NCI-H2107 treated with DMSO at 0.1 percent for 48 hours (cell line): ENCODE data around the gene GAD2.

Experiments
- DNase-seq: peaks from one replicate; lab custom pipeline; 2025; ENCODE audit not compliant: unreplicated experiment; lab: John Stamatoyannopoulos, UW

The GAD2 gene

DNA sequence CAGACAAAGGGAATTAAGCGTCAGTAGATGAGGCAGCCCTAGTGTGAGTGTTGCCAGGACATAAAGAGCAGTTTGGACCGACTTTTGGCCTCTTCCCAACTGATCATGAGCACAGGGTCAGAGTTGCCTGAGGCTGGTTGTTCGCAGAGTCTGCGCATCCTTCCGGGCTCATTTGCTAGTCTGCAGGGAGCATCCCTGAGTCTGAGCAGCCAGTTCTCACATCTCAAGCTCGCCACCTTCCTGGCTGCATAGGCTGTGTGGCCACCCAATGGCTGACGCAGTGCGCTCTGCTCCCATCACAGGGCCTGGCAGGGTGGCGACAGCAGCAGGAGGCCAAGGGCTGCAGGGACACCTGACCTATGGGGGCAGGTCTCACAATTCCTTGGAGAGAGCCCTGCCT, 5.0 kb downstream of the GAD2 start:
- no peak for DNase-seq

DNA sequence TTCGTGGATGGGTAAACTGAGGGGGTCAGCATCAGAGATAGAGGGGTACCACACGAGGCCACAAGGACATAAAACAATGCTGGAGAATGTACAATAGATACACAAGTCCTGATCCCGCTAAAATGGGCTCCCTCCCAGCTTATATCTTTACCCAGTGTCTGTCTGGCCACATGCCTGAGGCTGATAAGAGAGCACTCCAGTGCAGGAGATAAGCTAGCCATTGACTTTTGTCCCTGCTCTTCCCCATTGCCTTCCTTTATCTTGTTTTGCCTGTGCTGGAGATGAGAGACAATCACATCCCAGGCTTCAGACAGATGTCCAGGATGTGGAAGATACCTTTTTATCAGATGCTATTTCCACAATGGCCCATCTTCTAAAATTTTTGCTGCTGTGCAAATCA, 6.0 kb downstream of the GAD2 start:
- no peak for DNase-seq

DNA sequence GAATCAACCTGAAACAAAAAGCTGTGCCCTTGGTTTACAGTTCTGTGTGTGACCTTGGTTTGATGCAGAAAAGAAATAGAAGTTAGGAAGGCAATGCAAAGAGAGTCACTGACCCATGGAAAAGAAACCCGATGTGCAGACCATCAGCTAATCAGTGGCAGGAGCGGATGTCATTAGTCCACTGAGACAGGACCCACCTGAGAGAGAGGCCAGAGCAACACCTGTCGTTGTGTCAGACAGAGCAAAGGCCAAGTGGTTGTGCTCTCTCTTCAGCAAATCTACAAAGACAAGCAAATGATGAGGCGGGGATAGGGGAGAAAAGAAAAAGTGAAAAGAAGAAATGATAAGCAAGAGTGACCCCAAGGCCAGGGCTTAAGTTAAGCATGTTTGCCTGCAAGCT, 8.7 kb downstream of the GAD2 start:
- no peak for DNase-seq

DNA sequence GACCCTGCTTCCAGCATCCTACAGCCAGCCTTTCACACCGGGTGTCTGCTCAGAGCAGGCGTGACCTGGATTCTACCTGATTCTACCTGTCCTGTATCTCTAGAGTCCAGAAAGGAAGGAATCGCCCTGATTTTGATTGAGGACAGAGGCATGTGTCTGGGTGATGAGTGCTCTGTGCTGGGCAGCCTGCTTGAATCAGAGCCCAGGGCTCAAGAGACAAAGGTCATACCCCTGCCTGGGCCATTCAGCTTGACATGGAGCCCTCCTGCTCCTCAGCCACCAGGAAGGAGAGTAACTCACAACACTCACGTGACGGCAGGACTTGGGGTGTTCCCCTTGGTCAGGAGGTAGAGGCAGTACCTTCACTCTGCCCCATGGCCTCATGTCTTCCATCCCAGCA, 11.2 kb downstream of the GAD2 start:
- no peak for DNase-seq

DNA sequence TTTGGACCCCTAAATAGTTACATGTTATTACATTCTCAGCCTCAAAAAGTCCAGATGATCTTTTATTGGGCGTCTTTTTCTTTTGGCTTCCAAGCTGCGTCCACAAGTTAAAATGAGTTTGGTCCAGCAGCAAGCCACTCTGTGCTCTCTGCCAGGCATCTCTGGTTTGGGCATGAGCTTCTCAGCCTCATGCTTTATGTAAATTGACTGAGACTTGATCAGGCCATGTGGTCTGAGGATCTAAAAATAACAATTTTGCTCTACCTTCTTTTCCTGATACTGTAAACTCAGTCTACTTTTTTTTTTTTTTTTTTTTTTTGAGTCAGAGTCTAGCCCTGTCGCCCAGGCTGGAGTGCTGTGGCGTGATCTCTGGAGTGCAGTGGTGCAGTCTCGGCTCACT, 15.6 kb downstream of the GAD2 start:
- no peak for DNase-seq

DNA sequence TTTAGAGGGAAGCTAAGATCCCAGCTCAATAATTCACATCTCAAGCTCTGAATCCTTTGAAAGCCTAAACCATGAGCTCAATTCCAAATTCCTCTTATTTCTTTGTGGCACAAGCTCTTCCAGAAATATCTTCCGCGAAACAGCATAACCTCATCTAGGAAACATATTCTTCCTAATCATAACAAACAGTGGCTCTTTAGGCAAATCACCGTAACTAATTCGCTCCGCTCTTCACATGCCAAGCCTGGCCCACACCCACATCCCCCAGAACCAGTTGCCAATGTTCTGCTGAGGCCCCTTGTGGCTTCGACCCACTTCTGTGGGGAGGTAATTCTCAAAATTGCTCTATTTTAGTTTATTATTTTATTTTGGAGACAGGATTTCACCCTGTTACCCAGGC, 19.2 kb downstream of the GAD2 start:
- DNase-seq = no peak

DNA sequence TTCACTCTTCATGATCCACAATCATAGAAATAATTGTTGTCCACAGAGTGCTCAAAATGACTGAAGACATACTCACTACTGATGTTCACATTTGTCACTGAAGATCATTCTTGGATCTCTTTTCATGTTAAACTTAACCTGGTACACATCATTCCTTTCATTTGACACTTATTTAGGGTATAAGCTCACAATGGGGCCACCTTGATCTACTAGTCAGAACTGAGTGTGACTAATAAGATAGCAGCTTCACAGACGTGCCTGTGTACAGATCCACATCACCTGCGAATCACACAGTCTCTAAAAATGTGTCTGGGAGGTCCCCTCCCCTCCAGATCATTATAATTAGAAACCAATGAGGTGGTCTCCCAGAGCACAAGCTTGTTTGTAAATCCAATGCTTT, 21.8 kb downstream of the GAD2 start:
- no peak for DNase-seq

DNA sequence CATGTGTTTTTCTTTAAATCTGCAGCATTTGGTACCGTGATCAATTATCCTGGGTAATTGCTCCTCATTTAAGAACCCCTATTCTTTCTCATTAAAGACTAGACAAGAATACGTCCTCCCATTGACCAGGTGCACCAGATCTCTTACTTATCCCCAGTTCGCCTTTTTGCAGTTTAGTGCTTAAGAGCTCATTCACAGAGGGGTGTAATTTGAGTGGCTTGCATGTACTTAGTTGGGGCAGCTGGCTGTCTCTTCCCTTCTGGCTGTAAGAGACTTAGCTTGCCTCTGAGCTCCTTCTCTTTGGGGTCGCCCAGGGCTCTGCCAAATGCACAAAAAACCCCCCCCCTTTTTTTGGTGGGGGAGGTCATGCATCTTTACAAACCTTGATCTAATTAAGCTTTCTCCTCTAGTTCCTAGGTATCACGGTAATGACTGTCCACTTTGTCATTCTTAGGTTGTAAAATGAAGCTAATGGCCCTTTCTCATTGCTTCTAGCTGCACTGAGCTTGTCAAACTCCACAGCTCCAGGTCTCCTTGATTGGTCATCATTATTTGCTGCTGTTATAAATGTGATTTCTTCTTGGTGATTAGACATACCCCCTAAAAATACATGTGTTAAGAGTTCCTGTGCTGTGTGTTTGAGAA, 26.3 kb downstream of the GAD2 start:
- peak; percentile 86 for DNase-seq

DNA sequence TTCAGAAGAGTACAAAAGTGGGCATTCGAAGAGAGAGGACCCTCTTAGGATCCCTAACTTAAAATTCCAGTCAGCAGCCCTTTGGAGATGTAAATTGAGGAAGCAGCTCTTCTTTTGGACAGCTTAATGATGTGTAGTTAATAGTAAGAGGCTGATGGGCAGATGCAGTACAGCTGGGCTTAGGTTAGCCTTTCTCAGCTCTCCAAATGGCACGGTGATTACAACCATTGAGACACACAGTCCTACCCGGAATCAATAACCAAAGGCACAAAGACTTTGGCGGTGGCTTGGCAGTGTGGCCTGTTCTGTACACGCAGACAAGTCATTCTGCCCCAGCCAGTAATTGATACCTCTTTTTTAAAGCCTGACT, 26.8 kb downstream of the GAD2 start:
- peak; percentile 36 for DNase-seq

DNA sequence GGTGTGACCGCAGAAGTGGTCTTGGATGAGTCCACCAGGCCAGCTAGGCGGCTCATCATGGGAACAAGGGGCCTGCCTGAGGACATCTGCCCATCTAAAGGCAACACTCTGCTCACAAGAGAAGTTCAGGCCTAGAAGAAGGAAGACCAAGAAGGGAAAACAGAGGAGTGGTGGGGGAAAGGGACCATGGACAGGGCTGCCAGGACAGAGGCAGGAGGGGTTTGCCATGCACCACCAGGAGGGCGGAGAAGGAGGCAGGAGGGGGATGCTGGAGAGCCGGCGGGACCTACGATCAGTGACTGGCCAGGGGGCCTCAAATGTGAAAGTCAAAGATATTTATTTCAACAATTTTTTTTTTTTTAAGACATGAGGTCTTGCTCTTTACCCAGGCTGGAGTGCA, 33.1 kb downstream of the GAD2 start:
- DNase-seq = no peak

DNA sequence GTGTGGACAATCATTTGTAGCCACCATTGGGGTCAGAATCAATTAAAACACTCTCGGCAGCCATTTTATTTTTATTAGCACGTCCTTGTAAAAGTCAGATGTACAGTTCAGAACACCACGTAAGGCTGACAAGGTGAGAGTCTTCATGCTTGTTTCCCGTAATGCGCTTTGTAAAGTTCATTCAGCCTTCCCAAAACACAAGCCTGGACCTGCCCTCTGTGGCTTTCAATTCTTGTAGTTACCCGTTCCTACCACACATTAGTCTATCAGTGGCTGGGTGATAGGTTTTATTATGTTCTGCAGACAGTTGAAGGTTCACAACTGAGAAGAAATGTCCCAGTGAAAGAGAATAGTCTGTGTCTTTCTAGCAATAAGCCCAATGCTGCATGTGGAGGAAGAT, 35.4 kb downstream of the GAD2 start:
- no peak for DNase-seq

DNA sequence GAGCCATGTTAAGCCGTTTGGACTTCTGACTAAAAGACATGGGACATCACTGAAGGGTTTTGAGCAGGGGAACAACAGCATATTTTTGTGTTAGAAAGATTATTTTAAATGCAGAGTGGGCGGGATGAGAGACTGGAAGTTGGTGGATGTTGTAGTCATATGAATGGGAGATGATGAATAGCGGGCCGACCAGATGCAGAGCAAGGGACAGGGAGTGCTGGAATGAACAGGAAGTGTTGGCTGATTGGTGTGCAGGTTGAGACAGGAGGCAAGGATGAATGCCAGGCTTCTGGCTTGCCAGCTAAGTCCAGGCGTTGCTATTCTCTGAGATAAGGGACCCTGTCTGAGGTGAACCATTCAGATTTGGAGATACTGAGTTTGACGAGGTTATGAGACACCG, 38.0 kb downstream of the GAD2 start:
- DNase-seq = no peak

DNA sequence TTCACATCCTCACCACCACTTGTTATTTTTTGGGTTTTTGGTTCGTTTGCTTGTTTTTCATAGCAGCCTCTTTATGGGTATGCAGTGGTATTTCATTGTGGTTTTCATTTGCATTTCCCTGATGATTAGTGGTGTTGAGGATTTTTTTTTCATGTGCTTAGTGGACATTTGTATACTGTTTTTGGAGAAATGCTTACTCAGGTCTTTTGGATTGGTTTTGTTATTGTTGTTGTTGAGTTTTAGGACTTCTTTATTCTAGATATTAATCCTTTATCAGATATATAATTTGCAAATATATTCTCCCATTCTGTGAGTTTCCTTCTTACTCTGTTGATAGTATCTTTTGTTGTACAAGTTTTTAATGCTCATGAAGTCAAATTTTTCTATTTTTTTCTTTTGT, 42.8 kb downstream of the GAD2 start:
- DNase-seq = no peak

DNA sequence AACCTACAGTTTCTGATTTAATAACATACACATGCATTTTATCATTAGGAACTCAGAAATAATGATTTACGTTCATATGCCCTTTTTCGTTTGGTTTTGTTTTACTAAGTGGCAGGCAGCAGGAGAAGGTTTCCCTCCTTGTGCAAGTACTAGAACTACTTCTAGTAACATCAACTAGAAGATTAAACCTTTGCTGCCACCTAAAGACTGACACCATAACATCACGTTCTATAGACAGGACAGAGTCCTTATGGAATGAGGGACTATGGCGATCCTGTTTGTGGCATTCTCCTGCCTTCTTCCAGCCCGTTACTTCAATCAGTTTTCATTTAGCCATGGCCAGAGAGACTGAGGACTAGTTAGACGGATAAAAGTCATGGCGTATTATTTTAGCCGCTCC, 53.2 kb downstream of the GAD2 start:
- peak; percentile 68 for DNase-seq

DNA sequence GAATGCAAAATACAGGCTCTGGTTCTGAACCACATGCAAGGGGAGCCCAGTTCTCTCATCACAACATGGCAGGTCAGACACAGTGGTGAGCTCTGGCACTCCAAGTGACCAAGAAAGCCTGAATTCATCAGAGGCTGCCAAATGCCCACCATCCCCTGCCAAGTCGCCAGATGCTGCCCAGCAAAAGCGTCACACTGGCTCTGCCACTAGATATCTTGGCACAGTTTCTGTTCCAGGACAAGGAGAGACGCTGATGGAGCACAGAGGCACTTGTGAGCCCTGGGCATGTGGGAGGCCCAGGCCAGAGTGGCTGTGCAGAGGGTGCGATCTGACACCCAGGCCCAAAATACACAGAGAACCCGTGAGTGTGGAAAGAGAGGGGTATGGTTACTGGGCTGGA, 57.8 kb downstream of the GAD2 start:
- no peak for DNase-seq

DNA sequence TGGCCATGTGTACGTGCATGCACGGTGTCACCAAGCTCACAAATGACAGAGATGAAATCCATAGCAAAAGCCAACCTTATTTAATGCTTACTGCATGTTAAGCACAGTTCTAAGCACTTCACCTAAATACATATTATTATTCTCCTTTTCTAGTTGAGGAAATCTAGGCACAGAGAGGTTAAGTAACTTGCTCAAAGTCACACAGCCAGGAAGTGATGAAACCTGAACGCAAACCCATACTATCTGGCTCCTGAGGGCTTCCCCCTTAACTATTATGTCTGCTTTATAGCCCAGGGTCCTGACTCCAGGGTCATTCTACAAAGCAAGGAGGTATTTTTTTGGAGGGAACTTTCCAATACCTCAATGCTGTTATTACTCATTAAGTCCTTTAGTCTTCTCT, 61.7 kb downstream of the GAD2 start:
- no peak for DNase-seq

DNA sequence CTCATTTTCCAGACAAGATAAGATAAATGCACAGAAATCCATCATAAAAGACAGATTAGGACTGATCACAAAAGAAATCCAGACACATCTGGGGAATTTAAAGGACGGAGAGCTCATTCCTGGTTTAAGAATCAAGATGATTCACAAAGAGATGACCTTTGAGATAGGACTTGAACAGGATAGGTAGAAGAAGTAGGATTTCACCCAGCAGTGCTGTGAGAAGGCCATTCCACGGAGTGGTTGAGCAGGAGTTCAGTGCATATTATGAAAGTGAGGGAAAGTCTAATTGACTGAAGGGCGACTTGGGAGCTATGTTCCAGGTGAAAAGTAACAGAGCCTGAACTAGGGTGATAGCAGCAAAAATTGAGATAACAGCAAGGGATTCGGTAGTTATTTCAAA, 73.7 kb downstream of the GAD2 start:
- DNase-seq = no peak

DNA sequence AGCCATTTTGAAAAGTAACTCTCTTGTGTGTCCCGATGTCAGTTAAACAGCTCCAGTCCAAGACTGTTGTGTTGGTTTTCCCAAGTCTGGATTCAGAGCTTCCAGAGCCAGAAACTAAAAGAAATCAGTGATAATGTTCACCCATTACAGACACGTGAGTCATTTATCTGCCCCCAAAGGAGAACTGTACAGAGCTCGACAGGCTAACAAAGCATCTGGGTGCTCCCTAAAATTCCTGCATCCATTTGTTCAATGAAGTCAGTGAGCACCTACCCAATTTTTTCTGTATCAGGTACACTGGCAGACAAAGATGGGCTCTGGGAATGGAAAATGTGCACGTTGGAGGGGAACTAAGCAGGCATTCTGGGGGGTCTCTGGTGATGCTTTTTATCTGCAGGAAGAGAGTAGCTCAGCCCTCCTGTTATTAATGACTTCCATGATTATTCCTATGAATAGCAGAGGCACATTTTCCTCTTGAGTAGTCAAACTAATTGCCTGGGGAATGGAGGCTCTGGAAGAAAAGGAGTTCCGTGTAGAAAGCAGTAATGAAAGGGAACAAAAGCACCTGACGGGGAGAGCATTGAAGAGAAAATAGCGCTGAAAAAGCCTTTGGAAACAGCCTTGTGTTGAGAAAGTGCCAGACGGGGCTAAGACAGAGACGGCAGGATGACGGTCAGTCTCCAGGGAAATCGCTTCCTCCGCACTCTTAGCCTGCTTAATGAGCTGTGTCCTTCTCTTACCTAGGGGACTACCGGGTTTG, 75.3 kb downstream of the GAD2 start:
- no peak for DNase-seq

DNA sequence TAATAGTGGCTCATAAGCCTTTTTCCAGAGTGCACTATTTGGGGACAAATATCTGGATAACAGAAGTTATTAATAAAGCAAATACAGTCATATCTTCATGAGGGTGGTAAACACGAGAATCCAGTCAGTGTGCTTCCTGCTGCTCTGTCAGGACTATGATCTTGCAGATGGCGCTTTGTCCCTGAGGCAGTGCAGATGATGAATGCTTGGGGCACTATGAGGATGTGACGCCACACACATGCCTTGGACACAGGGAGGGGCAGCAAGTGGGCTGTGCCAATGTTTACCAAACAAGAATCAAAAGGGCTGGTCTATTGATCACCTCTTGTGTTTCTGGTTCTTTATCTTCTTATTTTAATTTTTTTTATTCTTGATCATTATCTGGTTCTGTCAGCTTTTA, 79.8 kb downstream of the GAD2 start:
- DNase-seq = no peak

DNA sequence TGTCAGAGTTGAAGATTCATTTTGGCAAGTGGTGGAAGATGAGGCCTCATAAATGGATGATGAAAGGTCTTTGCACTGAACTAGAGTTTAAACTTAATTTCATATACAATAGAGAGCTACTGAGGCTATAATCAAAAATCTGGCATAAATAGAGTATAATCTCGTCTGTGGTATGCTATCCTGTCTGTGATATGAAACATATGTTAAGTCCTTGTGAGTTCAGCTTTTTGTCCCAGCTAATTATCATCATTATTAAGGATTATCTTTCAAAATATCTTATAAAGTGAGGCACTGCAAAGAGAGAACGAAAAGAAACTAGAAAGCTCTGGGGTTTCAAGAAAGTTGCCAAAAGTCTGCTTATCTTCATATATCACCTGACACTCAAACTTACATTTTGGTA, 83.4 kb downstream of the GAD2 start:
- DNase-seq = no peak

DNA sequence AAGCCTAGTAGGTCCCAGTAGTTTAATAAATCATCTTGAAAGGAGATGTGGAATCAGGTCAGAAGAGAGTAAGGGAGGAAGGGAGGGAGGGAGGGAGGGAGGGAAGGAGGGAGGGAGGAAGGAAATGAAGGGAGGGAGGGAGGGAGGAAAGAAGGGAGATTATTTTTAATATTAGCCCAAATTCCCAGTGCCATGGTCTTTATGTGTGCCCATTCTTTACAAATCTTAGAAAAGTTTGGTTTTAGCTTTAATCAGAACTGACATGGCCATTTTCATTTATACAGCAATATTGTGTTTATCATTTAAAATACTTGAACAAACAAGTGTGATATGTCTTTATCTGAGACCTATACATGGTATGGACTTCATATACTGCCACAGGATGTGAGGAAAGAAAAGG, 86.8 kb downstream of the GAD2 start:
- DNase-seq = no peak

DNA sequence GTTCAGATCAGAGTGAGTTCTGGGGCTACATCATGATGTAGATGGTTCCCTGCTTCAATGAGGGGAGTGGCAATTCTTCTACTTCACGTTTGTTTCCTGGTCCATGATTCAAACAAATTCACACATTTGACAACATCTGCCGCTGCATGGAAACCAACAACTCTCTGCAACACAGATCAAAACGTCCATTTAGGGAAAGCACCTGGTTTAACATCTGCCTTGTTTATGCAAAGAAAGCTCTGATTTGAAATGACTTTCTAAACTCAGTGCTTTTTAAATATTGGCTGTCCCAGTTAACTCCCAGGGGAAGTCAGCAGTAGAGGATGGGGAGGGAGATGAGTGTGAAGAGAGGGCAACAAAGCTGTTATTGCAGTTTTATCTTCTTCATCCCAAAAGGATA, 93.8 kb downstream of the GAD2 start:
- DNase-seq = no peak

DNA sequence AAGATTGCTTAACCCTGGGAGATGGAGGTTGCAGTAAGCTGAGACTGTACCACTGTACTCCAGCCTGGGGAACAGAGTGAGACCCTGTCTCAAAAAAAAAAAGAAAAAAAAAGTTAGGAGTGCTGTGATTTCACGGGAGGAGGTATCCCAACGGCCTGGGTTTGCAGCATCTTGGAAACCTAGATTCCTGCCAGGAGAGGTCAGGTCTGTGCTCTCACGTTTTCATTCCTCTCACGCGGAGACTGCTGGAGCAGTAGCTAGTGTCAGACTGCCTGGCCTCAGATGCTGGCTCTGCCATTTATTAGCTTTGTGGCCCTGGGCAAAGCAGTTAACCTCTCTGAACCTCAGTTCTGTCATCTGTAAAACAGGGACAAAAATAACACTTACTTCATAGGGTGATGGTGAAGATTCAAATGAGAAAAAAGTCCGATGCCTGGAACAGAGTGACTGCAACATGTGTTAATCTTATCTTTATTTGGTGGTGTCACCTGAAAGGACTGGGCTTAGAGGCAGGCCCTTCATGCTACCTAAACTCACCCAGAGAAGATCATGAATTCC, 94.9 kb downstream of the GAD2 start:
- no peak for DNase-seq
